Measurements from ENCODE around the gene VPS13D. TPM values are rescaled to one million over a fixed set of nuclear protein-coding genes. Genes with fewer than 3 reads are reported as not detected.

The VPS13D gene
- total RNA-seq, 1 experiment from 2014 or later: 20.2 TPM

- Histone ChIP-seq H3K4me1 (ENCODE audit: insufficient read depth, low read length) (no peaks in the 10 kb centered on the region), H4K8ac (replicated peaks; ENCODE audit: insufficient read length, low read depth, low read length) (no peak overlapping the region), H3K14ac (ENCODE audit: insufficient read depth, low read length) (no peak overlapping the region), H4K91ac (ENCODE audit: insufficient read length, low read depth, low read length) (no peak overlapping the region), H3K4ac (ENCODE audit: low read depth, low read length) (no peak overlapping the region), H3K79me2 (ENCODE audit: insufficient read depth, low read length) (no peaks in the 10 kb centered on the region), H3K9ac (ENCODE audit: extremely low read depth, insufficient read length, low read length) (no peak overlapping the region), H3K4me2 (ENCODE audit: insufficient read depth, insufficient read length, low read length) (no peak overlapping the region), H3K56ac (ENCODE audit: insufficient read length, low read depth, low read length) (no peak overlapping the region), H3K27me3 (ENCODE audit: insufficient read depth, low read length) (no peaks in the 10 kb centered on the region), H3T11ph (ENCODE audit: low read length) (no peak overlapping the region), H3K18ac (ENCODE audit: insufficient read length, low read depth, low read length) (no peak overlapping the region), H3K23ac (ENCODE audit: insufficient read length, low read depth, low read length) (no peak overlapping the region), H2AK5ac (ENCODE audit: insufficient read length, low read length) (no peak overlapping the region), H2BK5ac (ENCODE audit: insufficient read length, low read length) (no peak overlapping the region), H2BK12ac (ENCODE audit: insufficient read length, low read depth, low read length) (no peak overlapping the region), H4K20me1 (ENCODE audit: control insufficient read depth, insufficient read depth, insufficient read length) (no peaks in the 10 kb centered on the region), H3K27ac (ENCODE audit: insufficient read length, low read depth, low read length) (no peak overlapping the region), H4K5ac (ENCODE audit: insufficient read length, low read depth, low read length) (no peak overlapping the region), H2BK120ac (ENCODE audit: low read depth, low read length, poor library complexity, severe bottlenecking) (no peak overlapping the region), H3K79me1 (ENCODE audit: insufficient read depth, low read depth, low read length, poor library complexity, severe bottlenecking) (no peaks in the 10 kb centered on the region), H3K9me3 (ENCODE audit: control insufficient read depth, low read depth, low read length) (no peaks in the 10 kb centered on the region), H3K23me2 (ENCODE audit: insufficient read length, low read depth, low read length, poor library complexity, severe bottlenecking) (no peaks in the 10 kb centered on the region), H2AFZ (ENCODE audit: low read length) (no peak overlapping the region), H2BK20ac (ENCODE audit: low read depth, low read length, poor library complexity, severe bottlenecking) (no peak overlapping the region), H2BK15ac (ENCODE audit: low read depth, low read length) (no peak overlapping the region)
- Mint-ChIP-seq H3K4me1 (peaks cover 5 to 11% of the 10 kb centered on the region in 2 experiments; a peak in 3 of 4 replicates), H3K36me3 (ENCODE audit: insufficient read depth in 1 of 3, low read depth in 3 of 3) (peaks cover 11 to 31% (median 23%) of the 10 kb centered on the region in 3 experiments; a peak in 6 of 7 replicates), H3K9me3 (peaks cover 8 to 9% of the 10 kb centered on the region in 2 experiments), H3K27me3 (ENCODE audit: low read depth) (no peaks in the 10 kb centered on the region), H3K27ac (no peak overlapping the region), H3K4me3 (no peak overlapping the region)
- no peak for DNase-seq
- no peak for TF ChIP-seq CTCF (conservative IDR thresholded peaks at IDR 0.05)
- no CpG with 5 or more reads among the region's 2 CpGs for WGBS (ENCODE audit: extremely low coverage, insufficient read length, low lambda C conversion rate)
Observed at GRCh38 chr1:12409681-12410080, 179.9 kb downstream of the VPS13D start.

Data from H9 (cell line).